ENCODE measurements around the gene SESN1.
"Not testable (repeated sequence)": the region's sequence is repeated elsewhere in the genome, so short reads cannot be mapped to it uniquely, and the experiment has no call there.

The SESN1 gene

DNA sequence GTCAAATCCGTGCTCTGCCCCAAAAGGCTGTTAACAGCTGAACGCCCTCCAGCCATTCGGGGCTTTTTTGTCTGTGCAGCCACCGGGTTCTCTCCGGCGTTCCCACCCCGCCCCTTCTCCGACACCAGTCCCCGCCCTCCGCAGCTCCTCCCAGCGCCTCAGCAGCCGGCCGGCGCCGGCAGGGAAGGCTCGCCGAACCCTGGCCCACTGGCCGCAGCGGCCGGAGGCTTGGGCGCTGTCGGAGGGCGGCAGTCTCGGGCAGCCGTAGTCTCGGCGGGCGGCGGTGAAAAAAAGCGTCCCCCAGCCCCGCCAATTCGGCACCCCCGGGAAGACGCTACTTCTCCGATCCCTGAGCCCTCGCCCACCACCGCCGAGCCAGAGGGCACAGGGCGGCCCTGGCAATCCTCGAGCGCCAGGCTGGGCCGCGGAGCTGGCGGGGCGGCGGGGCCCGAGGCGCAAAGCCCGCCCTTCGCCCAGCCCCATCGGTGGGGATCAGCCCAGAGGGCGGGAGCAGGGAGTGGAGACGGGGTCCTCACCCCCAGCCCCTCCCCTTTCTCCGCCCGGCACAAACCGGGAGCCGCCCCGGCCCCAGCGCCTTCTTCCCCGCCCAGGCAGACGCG, at the start of gene SESN1:
TSS of gene SESN1 (minus strand) at position 431 of the 620 bp plus-strand sequence. CDS start 773 bp downstream, outside the sequence.
- TF ChIP-seq, protein P1, sequence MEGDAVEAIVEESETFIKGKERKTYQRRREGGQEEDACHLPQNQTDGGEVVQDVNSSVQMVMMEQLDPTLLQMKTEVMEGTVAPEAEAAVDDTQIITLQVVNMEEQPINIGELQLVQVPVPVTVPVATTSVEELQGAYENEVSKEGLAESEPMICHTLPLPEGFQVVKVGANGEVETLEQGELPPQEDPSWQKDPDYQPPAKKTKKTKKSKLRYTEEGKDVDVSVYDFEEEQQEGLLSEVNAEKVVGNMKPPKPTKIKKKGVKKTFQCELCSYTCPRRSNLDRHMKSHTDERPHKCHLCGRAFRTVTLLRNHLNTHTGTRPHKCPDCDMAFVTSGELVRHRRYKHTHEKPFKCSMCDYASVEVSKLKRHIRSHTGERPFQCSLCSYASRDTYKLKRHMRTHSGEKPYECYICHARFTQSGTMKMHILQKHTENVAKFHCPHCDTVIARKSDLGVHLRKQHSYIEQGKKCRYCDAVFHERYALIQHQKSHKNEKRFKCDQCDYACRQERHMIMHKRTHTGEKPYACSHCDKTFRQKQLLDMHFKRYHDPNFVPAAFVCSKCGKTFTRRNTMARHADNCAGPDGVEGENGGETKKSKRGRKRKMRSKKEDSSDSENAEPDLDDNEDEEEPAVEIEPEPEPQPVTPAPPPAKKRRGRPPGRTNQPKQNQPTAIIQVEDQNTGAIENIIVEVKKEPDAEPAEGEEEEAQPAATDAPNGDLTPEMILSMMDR (IDR thresholded peaks at IDR 0.05; ENCODE audit: low read depth, low read length, missing control alignments): no peak
- no peaks in the 10 kb centered on the region for H3K36me3 ChIP-seq (replicated peaks)
- in situ Hi-C loops (cut with HindIII; ENCODE audit: low pct_ligation_motif_present, low sequenced_read_pairs): no loop called here

DNA sequence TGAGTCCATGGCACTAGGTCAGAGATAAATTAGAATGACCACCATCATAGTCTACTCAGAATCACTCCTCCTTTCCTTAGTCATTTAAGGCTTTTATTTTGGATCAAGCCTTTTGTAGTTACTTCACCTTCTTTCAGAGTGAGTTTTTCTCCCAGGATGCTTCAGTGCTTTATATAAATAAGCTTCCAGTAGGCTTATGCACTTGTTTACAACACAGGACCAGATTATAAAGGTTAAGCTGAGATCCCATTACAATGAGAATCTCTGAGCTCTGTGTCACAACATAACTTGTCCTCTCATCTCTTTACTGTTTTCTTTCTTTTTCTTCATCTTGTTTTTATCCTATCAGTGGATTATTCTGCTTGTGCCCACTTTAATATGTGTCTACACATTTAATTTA, 48.5 kb upstream of the SESN1 start:
- in situ Hi-C loops (cut with HindIII; ENCODE audit: low pct_ligation_motif_present, low sequenced_read_pairs): no loop called here
- TF ChIP-seq, protein P1 (IDR thresholded peaks at IDR 0.05; ENCODE audit: low read depth, low read length, missing control alignments): no peak
- Histone ChIP-seq H3K4me3 (ENCODE audit: low read depth, low read length) (no peak overlapping the region), H3K27me3 (replicated peaks) (no peaks in the 10 kb centered on the region), H3K36me3 (replicated peaks) (no peaks in the 10 kb centered on the region), H3K27ac (no peak overlapping the region)
- DNase-seq: no peak

More for the DNA sequence above, at the start of gene SESN1:
- DNase-seq: peak; percentile 89
- Histone ChIP-seq H3K4me3 (ENCODE audit: low read depth, low read length) (peak within 1 kb of the TSS; percentile 95), H3K27me3 (replicated peaks) (no peaks in the 10 kb centered on the region), H3K27ac (peak within 1 kb of the TSS; percentile 99)

DNA sequence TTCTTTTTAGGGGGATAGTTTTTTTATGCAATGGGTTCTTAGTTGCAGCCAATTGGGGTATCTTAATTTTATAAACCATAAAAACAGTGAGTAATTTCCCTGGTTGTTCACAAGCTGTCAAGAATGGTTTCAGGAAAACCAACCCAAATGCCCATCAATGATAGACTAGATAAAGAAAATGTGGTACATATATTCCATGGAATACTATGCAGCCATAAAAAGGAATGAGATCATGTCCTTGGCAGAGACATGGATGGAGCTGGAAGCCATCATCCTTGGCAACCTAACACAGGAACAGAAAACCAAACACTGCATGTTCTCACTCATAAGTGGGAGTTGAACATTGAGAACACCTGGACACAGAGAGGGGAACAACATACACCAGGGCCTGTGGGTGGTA, 47.4 kb upstream of the SESN1 start:
- H3K4me3 ChIP-seq (ENCODE audit: low read depth, low read length); H3K36me3 ChIP-seq (replicated peaks); H3K27me3 ChIP-seq (replicated peaks); H3K27ac ChIP-seq; DNase-seq; in situ Hi-C loops (cut with HindIII; ENCODE audit: low pct_ligation_motif_present, low sequenced_read_pairs): not testable (repeated sequence)

DNA sequence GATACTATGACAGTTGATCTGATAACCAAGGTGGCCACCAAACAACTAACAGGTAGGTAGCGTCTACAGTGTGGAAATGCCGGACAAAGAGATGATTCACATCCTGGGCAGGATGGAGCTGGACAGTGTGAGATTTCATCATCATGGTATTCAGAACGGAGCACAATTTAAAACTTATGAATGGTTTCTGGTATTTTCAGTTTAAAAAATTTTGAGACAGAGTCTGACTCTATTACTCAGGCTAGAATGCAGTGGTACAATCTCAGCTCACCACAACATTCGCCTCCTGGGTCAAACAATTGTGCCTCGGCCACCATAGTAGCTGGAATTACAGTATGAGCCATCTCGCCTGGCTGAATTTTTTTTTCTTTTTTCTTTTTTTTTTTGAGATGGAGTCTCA, 44.5 kb upstream of the SESN1 start:
- TF ChIP-seq, protein P1 (IDR thresholded peaks at IDR 0.05; ENCODE audit: low read depth, low read length, missing control alignments): no peak
- peak; percentile 51 for DNase-seq
- Histone ChIP-seq H3K36me3 (replicated peaks) (no peaks in the 10 kb centered on the region), H3K27me3 (replicated peaks) (no peaks in the 10 kb centered on the region), H3K27ac (peak overlapping the region; percentile 25), H3K4me3 (ENCODE audit: low read depth, low read length) (no peak overlapping the region)
- in situ Hi-C loops (cut with HindIII; ENCODE audit: low pct_ligation_motif_present, low sequenced_read_pairs): no loop called here

DNA sequence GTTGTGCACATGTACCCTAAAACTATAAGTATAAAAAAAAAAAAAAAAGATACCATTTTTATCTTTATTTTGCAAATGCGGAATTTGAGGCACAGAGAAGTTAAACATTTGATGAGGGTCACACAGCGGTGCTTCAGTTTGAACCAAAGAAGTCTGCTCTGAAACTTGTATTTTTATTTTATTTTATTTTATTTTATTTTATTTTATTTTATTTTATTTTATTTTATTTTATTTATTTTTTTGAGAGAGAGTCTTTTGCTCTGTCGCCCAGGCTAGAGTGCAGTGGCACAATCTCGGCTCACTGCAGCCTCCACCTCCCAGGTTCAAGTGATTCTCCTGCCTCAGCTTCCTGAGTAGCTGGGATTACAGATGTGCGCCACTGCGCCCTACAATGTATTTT, 41.9 kb upstream of the SESN1 start:
- in situ Hi-C loops (cut with HindIII; ENCODE audit: low pct_ligation_motif_present, low sequenced_read_pairs); H3K27ac ChIP-seq; H3K27me3 ChIP-seq (replicated peaks); H3K4me3 ChIP-seq (ENCODE audit: low read depth, low read length); H3K36me3 ChIP-seq (replicated peaks); DNase-seq: not testable (repeated sequence)

DNA sequence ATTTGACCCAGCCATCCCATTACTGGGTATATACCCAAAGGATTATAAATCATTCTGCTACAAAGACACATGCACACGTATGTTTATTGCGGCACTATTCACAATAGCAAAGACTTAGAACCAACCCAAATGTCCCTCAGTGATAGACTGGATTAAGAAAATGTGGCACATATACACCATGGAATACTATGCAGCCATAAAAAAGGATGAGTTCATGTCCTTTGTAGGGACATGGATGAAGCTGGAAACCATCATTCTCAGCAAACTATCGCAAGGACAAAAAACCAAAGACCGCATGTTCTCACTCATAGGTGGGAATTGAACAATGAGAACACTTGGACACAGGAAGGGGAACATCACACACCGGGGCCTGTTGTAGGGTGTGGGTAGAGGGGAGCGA, 41.4 kb upstream of the SESN1 start:
- H3K27me3 ChIP-seq (replicated peaks); H3K36me3 ChIP-seq (replicated peaks); in situ Hi-C loops (cut with HindIII; ENCODE audit: low pct_ligation_motif_present, low sequenced_read_pairs); H3K27ac ChIP-seq; H3K4me3 ChIP-seq (ENCODE audit: low read depth, low read length); DNase-seq: not testable (repeated sequence)

DNA sequence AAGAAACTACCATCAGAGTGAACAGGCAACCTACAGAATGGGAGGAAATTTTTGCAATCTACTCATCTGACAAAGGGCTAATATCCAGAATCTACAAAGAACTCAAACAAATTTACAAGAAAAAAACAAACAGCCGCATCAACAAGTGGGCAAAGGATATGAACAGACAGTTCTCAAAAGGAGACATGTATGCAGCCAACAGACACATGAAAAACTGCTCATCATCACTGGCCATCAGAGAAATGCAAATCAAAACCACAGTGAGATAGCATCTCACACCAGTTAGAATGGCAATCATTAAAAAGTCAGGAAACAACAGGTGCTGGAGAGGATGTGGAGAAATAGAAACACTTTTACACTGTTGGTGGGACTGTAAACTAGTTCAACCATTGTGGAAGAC, 41.0 kb upstream of the SESN1 start:
- H3K36me3 ChIP-seq (replicated peaks); in situ Hi-C loops (cut with HindIII; ENCODE audit: low pct_ligation_motif_present, low sequenced_read_pairs); H3K27ac ChIP-seq; H3K4me3 ChIP-seq (ENCODE audit: low read depth, low read length); H3K27me3 ChIP-seq (replicated peaks); DNase-seq: not testable (repeated sequence)

DNA sequence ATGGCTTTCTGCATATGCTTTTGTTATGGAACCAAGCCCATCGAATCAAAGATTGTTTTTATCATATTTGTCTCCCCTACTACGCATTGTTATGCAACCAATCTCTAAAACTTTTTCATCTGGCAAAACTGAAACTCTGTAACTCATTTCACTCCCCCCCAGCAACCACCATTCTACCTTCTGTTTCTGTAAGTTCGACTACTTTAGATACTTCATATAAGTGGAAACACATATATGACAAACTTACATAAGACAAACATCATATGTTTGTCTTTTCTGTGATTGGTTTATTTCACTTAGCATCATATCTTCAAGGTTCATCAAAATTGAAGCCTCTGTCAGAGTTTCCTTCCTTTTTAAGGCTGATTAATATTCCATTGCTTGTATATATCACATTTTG, 35.4 kb upstream of the SESN1 start:
- Histone ChIP-seq H3K4me3 (ENCODE audit: low read depth, low read length) (no peak overlapping the region), H3K36me3 (replicated peaks) (no peaks in the 10 kb centered on the region), H3K27me3 (replicated peaks) (no peaks in the 10 kb centered on the region), H3K27ac (no peak overlapping the region)
- no peak for DNase-seq
- TF ChIP-seq, protein P1 (IDR thresholded peaks at IDR 0.05; ENCODE audit: low read depth, low read length, missing control alignments): no peak
- in situ Hi-C loops (cut with HindIII; ENCODE audit: low pct_ligation_motif_present, low sequenced_read_pairs): no loop called here
